ENCODE results near the gene KIF3A. TPM values are rescaled to one million over a fixed set of nuclear protein-coding genes. Genes with fewer than 3 reads are reported as not detected.

KIF3A gene
- total RNA-seq, 4 donors from 2014 or later, result 2.6 to 15.0 (median 6.3) TPM

DNA sequence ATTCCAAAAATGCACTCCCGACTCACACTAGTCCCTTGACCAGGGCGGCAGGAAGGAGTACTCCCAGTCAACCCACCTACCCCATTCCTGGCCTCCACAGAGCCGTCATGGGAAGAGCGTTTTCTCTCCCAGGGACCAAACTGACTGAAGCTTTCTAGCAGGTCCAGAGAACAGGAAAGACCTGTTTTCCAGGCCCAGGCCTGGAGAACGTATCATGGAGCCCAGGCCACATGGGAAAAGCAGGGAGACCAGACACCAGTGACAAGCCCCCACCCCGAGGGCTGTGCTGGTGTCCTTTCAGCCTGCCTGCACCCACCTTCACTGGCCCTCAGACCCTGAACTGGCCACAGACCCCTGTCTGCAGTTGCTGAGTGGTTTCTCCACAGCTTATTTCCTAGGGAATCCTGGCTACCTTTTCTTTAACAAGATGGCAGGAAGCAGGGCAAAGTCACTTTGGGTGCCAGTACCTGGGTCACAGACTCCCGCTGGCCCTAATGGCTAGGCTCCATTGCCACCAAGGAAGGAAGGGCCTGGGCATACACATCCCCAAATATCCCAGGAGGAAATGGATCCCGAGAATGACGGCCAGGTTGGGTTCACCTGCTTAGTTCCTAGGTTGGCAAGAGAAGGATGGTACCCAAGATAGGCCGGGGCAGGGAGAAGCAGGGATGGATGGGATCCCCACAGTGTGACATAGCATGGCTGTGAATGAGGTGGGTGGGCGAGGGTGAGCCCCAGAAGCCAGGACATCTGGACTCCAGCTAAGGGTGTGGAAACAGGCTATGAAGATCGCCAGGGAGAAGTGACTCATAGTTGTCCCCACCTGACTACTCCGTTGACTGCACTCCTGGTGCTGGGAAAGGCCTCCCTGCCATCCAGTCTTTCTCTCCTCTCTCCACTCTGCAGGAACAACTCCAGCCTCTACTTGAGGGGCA lies 22.0 kb upstream of the KIF3A start:
- Histone ChIP-seq H3K4me1 (peaks cover 4% of the 10 kb centered on the region), H3K4me3 (no peak overlapping the region), H3K27me3 (no peaks in the 10 kb centered on the region), H3K36me3 (peaks cover 75% of the 10 kb centered on the region), H3K27ac (no peak overlapping the region), H3K9me3 (no peaks in the 10 kb centered on the region)
- TF ChIP-seq, protein P1, sequence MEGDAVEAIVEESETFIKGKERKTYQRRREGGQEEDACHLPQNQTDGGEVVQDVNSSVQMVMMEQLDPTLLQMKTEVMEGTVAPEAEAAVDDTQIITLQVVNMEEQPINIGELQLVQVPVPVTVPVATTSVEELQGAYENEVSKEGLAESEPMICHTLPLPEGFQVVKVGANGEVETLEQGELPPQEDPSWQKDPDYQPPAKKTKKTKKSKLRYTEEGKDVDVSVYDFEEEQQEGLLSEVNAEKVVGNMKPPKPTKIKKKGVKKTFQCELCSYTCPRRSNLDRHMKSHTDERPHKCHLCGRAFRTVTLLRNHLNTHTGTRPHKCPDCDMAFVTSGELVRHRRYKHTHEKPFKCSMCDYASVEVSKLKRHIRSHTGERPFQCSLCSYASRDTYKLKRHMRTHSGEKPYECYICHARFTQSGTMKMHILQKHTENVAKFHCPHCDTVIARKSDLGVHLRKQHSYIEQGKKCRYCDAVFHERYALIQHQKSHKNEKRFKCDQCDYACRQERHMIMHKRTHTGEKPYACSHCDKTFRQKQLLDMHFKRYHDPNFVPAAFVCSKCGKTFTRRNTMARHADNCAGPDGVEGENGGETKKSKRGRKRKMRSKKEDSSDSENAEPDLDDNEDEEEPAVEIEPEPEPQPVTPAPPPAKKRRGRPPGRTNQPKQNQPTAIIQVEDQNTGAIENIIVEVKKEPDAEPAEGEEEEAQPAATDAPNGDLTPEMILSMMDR (IDR thresholded peaks at IDR 0.05), result no peak
- no peak for TF ChIP-seq EP300 (IDR thresholded peaks at IDR 0.05)
- DNase-seq (ENCODE audit: low spot score in 2 of 2), result no peak
- 77% methylated on average over 13 of the region's 13 CpGs for WGBS

DNA sequence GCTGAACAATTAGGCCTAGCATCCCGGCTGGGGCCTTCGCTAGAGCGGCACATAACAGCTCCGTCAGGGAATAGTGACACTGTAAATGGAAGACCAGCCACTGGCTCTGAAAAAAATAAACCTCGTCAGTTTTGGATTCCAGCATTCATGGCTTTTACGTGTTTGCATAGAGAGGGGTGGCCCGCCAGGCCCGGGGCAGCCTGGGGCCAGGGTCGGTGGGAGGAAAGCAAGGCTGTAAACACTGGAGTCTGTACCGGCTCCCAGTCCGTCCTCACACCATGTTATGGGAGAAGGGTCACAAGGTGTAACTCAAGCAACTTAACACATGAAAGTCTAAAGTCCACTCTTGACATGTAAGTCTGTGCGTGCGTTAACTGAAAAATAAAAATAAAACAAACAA lies 21.1 kb upstream of the KIF3A start:
- Histone ChIP-seq H3K27ac (no peak overlapping the region), H3K27me3 (no peaks in the 10 kb centered on the region), H3K36me3 (peaks cover 66% of the 10 kb centered on the region), H3K9me3 (no peaks in the 10 kb centered on the region), H3K4me1 (peaks cover 4% of the 10 kb centered on the region), H3K4me3 (no peak overlapping the region)
- TF ChIP-seq POLR2AphosphoS5 (IDR thresholded peaks at IDR 0.05) (no peak), EP300 (IDR thresholded peaks at IDR 0.05) (no peak), POLR2A (IDR thresholded peaks at IDR 0.05) (no peak)
- TF ChIP-seq, protein P1 (IDR thresholded peaks at IDR 0.05), result no peak
- 85% methylated on average over 13 of the region's 13 CpGs for WGBS
- DNase-seq (ENCODE audit: low spot score in 2 of 2), result no peak

DNA sequence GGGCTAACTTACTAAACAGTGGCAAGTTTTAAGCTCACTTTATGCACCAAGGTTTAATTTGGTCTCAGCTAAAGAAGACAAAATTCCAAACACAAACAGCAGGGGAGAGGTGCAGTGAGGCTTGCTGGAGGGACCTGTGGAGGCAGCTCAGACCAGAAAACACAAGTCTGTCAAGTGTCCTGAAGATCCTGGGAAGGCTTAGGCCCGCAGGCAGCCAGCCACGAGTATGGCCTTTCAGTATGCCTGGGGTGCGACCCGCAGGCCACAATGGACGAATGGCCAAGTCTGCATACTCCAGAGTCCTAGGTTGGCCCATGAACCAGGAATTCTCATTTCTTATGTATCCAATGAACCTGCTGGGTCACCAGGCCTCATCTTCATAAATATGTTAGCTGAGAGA lies 19.2 kb upstream of the KIF3A start:
- no peaks in the 10 kb centered on the region for H3K9me3 ChIP-seq
- 94% methylated on average over 5 of the region's 5 CpGs for WGBS
- no peak for TF ChIP-seq EP300 (IDR thresholded peaks at IDR 0.05)
- TF ChIP-seq, protein P1 (IDR thresholded peaks at IDR 0.05), result no peak
- no peak for TF ChIP-seq POLR2A (IDR thresholded peaks at IDR 0.05)
- TF ChIP-seq POLR2AphosphoS5 (IDR thresholded peaks at IDR 0.05), result no peak
- H3K27ac ChIP-seq, result no peak overlapping the region
- peaks cover 9% of the 10 kb centered on the region for H3K4me1 ChIP-seq
- H3K27me3 ChIP-seq, result no peaks in the 10 kb centered on the region
- DNase-seq (ENCODE audit: low spot score in 2 of 2), result no peak
- no peak overlapping the region for H3K4me3 ChIP-seq
- peaks cover 47% of the 10 kb centered on the region for H3K36me3 ChIP-seq

DNA sequence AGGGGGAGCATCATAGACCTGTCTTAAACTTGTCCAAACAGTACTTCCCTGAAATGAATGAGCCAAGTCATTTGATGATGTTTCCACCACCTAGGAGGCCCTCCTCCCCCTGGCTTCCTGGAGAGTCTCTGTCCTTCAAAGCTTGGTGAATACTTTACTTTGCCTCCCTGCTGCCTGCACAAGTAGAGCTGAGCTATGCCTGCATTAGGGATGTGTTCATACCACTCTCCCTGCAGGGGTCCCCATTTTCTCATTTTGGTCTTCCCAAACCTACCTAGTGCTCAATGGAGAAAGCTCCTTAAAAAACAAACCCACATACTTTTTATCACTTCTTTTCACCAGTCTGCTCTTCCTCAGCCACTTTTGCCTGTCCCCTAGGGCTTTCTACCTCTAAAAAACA lies 17.6 kb upstream of the KIF3A start:
- no peaks in the 10 kb centered on the region for H3K9me3 ChIP-seq
- no peak for TF ChIP-seq POLR2AphosphoS5 (IDR thresholded peaks at IDR 0.05)
- TF ChIP-seq POLR2A (IDR thresholded peaks at IDR 0.05), result no peak
- TF ChIP-seq, protein P1 (IDR thresholded peaks at IDR 0.05), result no peak
- TF ChIP-seq EP300 (IDR thresholded peaks at IDR 0.05), result no peak
- H3K4me3 ChIP-seq, result no peak overlapping the region
- H3K27me3 ChIP-seq, result no peaks in the 10 kb centered on the region
- no peak overlapping the region for H3K27ac ChIP-seq
- DNase-seq (ENCODE audit: low spot score in 2 of 2), result no peak
- peaks cover 9% of the 10 kb centered on the region for H3K4me1 ChIP-seq
- H3K36me3 ChIP-seq, result peaks cover 31% of the 10 kb centered on the region

DNA sequence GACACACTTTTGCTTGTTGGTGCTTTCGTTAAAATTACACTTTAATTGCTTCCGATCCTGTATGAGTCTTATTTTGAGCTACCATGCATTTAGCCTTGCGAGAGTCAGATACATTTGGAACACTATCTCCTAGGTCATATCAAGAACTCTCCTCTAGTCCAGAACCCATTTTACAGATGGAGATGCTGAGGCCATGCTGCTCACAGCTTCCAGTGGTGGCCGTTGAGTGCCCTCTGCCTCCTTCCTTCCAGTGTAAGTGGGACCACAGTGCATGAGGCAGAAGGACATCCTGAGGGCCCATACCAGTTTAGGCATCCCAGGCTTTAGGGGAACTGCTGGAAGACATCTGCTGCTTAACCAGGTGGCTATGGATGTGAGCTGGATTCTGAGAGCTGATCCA lies 16.8 kb upstream of the KIF3A start:
- Histone ChIP-seq H3K27me3 (no peaks in the 10 kb centered on the region), H3K4me1 (peaks cover 9% of the 10 kb centered on the region), H3K36me3 (peaks cover 23% of the 10 kb centered on the region), H3K4me3 (no peak overlapping the region), H3K27ac (no peak overlapping the region), H3K9me3 (no peaks in the 10 kb centered on the region)
- DNase-seq (ENCODE audit: low spot score in 2 of 2), result no peak
- WGBS, result 94% methylated on average over 4 of the region's 4 CpGs
- no peak for TF ChIP-seq POLR2AphosphoS5 (IDR thresholded peaks at IDR 0.05)
- TF ChIP-seq, protein P1 (IDR thresholded peaks at IDR 0.05), result no peak
- TF ChIP-seq EP300 (IDR thresholded peaks at IDR 0.05), result no peak
- TF ChIP-seq POLR2A (IDR thresholded peaks at IDR 0.05), result no peak
